Measurements from ENCODE around the gene C3orf18. TPM values are rescaled to one million over a fixed set of nuclear protein-coding genes. Genes with fewer than 3 reads are reported as not detected.

Gene C3orf18
- total and polyA plus RNA-seq, 9 of the 15 experiments (the other 6 are each of a cell fraction or from before 2014, with no cell fraction given) = 0.01 to 2.3 (median 0.94) TPM

- TF ChIP-seq RREB1 (CRISPR knock-in tag; IDR thresholded peaks at IDR 0.05) = no peak
- peak; percentile 31 for TF ChIP-seq HMGN3 (IDR thresholded peaks at IDR 0.05; ENCODE audit: borderline replicate concordance, extremely low read depth, insufficient read length, low read depth, low read length)
- no peak; the same call in 1 of the 2 replicates for TF ChIP-seq ZKSCAN1 (IDR thresholded peaks at IDR 0.05; ENCODE audit: low read depth, low read length)
- no peak for TF ChIP-seq NCOA6 (IDR thresholded peaks at IDR 0.05)
- TF ChIP-seq SMARCE1 (IDR thresholded peaks at IDR 0.05) = peak; percentile 9; the same call in 1 of the 2 replicates
- peak; percentile 100 for TF ChIP-seq CC2D1A (IDR thresholded peaks at IDR 0.05)
- no peak; the same call in 1 of the 2 replicates for TF ChIP-seq ZNF511 (CRISPR knock-in tag; IDR thresholded peaks at IDR 0.05)
- TF ChIP-seq ZNF232 (CRISPR knock-in tag; IDR thresholded peaks at IDR 0.05) = no peak
- TF ChIP-seq EP300 (IDR thresholded peaks at IDR 0.05; ENCODE audit: low read length) = peak; percentile 85
- peak; percentile 70 for TF ChIP-seq CXXC5 (CRISPR knock-in tag; IDR thresholded peaks at IDR 0.05)
- no peak for TF ChIP-seq ZNF764 (CRISPR knock-in tag; IDR thresholded peaks at IDR 0.05; ENCODE audit: low read depth)
- 0 out of 2 replicates have a peak, but pooled peaks have one; percentile 5 for TF ChIP-seq ZBTB33 (CRISPR knock-in tag; IDR thresholded peaks at IDR 0.05)
- no peak for TF ChIP-seq ZNF561 (CRISPR knock-in tag; conservative IDR thresholded peaks at IDR 0.05)
- TF ChIP-seq ETS2 (tag; IDR thresholded peaks at IDR 0.05; ENCODE audit: borderline replicate concordance, poor library complexity, severe bottlenecking) = no peak
- TF ChIP-seq TOE1 (IDR thresholded peaks at IDR 0.05; ENCODE audit: borderline replicate concordance) = peak; percentile 44; the same call in 1 of the 2 replicates
- no peak for TF ChIP-seq TOE1 (CRISPR knock-in tag; IDR thresholded peaks at IDR 0.05; ENCODE audit: borderline replicate concordance, low read depth)
- TF ChIP-seq ELF2 (CRISPR knock-in tag; IDR thresholded peaks at IDR 0.05) = 0 out of 2 replicates have a peak, but pooled peaks have one; percentile 16
- TF ChIP-seq MLLT1 (IDR thresholded peaks at IDR 0.05) = peak in 1 of 2 experiments; percentile 97; a peak in 2 of 4 replicates
- no peak for TF ChIP-seq EZH2 (IDR thresholded peaks at IDR 0.05; ENCODE audit: borderline replicate concordance, low read depth, low read length)
Observed at GRCh38 chr3:50600141-50600753, 32.7 kb upstream of the C3orf18 start (continued).
